ENCODE measurements around the gene MED20.

The MED20 gene

DNA sequence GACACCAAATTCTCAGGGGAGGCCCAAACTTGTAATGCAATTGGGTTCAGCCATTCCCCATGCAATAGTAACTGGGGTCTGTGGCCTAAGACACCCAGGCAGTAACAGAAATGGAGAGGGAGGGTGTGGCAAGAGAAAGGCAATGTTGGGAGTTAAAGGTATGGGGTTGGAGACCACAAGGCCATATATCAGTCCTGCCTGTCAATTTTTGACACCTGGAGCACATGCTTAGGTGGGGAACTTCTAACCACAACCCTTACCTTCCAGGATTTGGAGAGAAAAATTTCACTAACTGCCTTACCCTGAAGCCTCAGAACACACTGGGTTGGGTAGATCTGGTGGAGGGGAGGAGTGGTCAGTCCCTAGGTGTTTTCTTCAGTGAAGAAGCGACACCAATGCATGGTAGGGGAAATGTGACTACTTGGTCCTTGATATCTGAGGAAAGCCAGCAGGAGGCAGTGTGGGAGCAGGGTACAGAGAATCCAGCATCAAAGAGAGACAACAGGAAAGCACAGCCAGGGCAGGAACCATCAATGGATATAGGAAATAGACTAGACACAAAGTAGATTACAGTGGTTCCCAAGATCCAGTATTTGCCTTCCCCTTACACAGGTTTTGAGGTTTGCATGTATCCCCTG lies 18.9 kb downstream of the MED20 start:
- DNase-seq (ENCODE audit: low read depth), result peak; percentile 57

- no peak for DNase-seq (ENCODE audit: low read depth)
Observed at GRCh38 chr6:41900861-41901260, 20.1 kb downstream of the MED20 start.

GRCh38 chr6:41896281-41896680 lies 24.7 kb downstream of the MED20 start:
- DNase-seq (ENCODE audit: low read depth), result no peak

- peak; percentile 96 for DNase-seq (ENCODE audit: low read depth)
Observed at GRCh38 chr6:41895300-41896233, 25.4 kb downstream of the MED20 start, which contains the start of gene USP49. Gene USP49 (minus strand): TSS chr6:41895375. CDS start chr6:41806983, 88,392 bp downstream.

- peak; percentile 24 for DNase-seq (ENCODE audit: low read depth)
Observed at GRCh38 chr6:41894366-41895299, 26.3 kb downstream of the MED20 start.

GRCh38 chr6:41892921-41893564 lies 27.9 kb downstream of the MED20 start:
- no peak for DNase-seq (ENCODE audit: low read depth)

DNA sequence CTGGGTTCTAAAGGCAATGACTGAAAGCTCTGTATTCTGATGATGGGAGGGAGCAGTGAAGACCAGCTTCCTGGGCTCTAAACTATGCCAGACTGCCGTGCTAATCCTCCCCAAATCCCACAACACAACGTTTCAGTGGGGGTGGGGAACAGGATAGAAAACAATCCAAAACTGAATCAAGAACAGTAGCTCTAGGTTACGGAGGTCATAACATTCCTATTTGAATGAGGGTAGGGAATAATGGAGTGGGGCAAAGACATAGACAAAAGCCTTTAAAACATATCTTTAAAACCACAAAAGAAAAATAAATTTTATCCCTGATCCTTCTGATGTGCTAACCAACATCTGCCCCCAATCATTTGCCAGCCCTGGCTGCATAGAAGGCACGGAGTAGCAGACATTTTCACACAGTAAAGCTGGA lies 33.6 kb downstream of the MED20 start:
- DNase-seq (ENCODE audit: low read depth), result no peak

- no peak for DNase-seq (ENCODE audit: low read depth)
Observed at GRCh38 chr6:41885930-41886329, 35.0 kb downstream of the MED20 start.

DNA sequence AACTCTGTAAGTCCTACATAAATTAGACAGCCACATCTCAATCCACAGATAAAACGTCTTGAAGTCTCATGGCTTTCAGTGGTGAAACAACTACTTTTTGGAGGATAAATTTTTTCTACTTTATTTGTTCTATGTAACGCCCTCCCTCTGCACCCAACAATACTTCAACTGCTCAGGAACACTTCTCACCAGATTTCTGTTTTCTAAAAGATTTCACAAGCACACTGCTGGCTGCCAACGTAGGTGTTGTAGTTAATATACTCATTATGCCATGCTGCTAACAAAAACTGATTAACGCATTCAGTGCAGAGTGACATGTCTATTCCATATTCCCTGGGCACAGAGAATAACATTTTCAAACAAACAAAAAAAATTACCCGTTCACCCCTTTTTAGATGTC lies 36.0 kb downstream of the MED20 start:
- no peak for DNase-seq (ENCODE audit: low read depth)

- no peak for DNase-seq (ENCODE audit: low read depth)
Observed at GRCh38 chr6:41881506-41881905, 39.4 kb downstream of the MED20 start.

DNA sequence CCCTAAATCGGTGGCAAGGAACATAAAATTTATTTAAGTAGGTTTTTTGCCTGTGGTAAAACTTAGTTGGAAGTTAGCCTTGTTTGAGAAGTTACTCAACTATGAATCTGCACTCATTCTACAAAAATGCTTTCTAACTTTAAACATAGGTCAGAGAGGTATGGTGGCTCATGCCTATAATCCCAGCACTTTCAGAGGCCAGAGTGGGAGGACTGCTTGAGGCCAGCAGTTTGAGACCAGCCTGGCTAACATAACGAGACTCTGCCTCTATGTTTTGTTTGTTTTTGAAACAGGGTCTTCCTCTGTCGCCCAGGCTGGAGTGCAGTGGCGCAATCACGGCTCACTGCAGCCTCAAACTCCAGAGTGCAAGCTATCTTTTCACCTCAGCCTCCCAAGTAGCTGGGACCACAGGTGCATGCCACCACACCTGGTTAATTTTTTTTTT lies 42.0 kb downstream of the MED20 start:
- peak; percentile 83 for DNase-seq (ENCODE audit: low read depth)

GRCh38 chr6:41878246-41878645 lies 42.7 kb downstream of the MED20 start:
- peak; percentile 79 for DNase-seq (ENCODE audit: low read depth)

GRCh38 chr6:41877051-41877680 lies 43.8 kb downstream of the MED20 start:
- DNase-seq (ENCODE audit: low read depth), result no peak

GRCh38 chr6:41874741-41875140 lies 46.2 kb downstream of the MED20 start:
- no peak for DNase-seq (ENCODE audit: low read depth)

GRCh38 chr6:41872147-41872546 lies 48.8 kb downstream of the MED20 start:
- DNase-seq (ENCODE audit: low read depth), result no peak

- no peak for DNase-seq (ENCODE audit: low read depth)
Observed at GRCh38 chr6:41871691-41872090, 49.2 kb downstream of the MED20 start.

GRCh38 chr6:41859356-41859755 lies 61.6 kb downstream of the MED20 start:
- DNase-seq (ENCODE audit: low read depth), result no peak

- no peak for DNase-seq (ENCODE audit: low read depth)
Observed at GRCh38 chr6:41858703-41859102, 62.2 kb downstream of the MED20 start.

Measured in iris pigment epithelial cell (primary cell).